Right atrium auricular region (tissue), 2 donors: Measurements from ENCODE around the gene ARMC3. TPM values are rescaled to one million over a fixed set of nuclear protein-coding genes. Genes with fewer than 3 reads are reported as not detected.

Source experiments
- DNase-seq: peaks from one replicate; pipeline ENCODE4 v3.0.0-alpha.2; 2019; ENCODE audit warnings: low spot score
- H3K27ac ChIP-seq, 2 donors: fragments of 200-600 bp; sonication (generic); 1 replicate in 1 of 2; 2 replicates in 1 of 2; pipeline ENCODE4 v1.5.1; 2016 to 2019
- H3K27me3 ChIP-seq, 2 donors: fragments of 200-600 bp; sonication (generic); one replicate each; pipeline versions ENCODE4 v1.5.1 to v1.6.0; 2017 to 2019
- H3K36me3 ChIP-seq: fragments of 200-600 bp; sonication (generic); one replicate; pipeline ENCODE4 v1.5.1; 2016
- H3K4me1 ChIP-seq, 2 donors: fragments of 200-600 bp; sonication (generic); one replicate each; pipeline versions ENCODE4 v1.5.1 to v1.6.0; 2017 to 2019
- H3K4me3 ChIP-seq, 2 donors: fragments of 200-600 bp; sonication (generic); 1 replicate in 1 of 2; 2 replicates in 1 of 2; pipeline ENCODE4 v1.5.1; 2017 to 2019; ENCODE audit warnings: mild to moderate bottlenecking in 1 of 2, moderate library complexity in 1 of 2
- H3K9me3 ChIP-seq, 2 donors: fragments of 200-600 bp; sonication (generic); one replicate each; pipeline ENCODE4 v1.5.1; 2019
- total RNA-seq, 2 donors: library from RNA; depleted of rRNA; stranded (reverse); fragments of >200 nt; gene quantifications; one replicate each; pipeline ENCODE4 v1.1.0, GENCODE V29; 2016
- TF ChIP-seq, protein P1 (sequence below), 2 donors: fragments of 200-600 bp; sonication (generic); IDR thresholded peaks; one replicate each; pipeline ENCODE4 v1.5.1; 2019; ENCODE audit warnings: antibody characterized with exemption in 2 of 2

Gene ARMC3
- total RNA-seq, 2 donors from 2014 or later = not detected

DNA sequence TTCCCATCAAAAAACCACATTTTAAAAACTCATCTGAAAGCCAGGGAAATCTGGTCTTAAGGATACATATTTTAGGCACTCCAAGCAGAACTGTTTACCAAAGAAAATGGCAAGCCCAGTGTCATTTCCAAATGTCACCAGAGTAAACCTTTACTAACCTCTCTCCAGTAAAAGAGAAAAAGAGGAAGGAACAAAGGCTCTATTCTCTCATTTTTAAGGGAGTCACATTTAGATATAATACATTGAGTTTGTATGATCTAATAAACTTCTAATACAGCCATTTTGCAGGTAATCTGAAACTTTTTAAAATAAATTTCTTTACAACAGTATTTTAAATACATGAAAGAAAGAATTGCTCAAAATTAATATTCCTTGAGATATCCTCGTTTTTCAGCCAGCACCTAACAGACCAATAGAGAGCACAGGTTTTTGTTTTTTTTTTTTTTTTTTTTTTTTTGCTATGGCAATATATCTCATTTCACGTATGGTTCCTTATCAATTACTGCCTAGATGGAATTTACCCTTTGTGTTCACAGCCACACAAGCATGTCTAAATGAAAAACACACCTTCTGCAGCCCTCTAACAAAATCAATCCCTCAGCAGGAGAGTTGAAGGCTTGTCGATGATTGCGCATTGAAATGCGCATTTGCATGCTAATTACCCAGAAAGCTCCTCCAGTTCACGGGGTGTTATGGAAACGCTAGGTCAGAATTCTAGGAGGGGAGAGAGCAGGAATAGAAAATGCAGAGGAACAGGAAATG, 127.8 kb downstream of the ARMC3 start:
- Histone ChIP-seq H3K27ac (no peak overlapping the region), H3K4me1 (no peaks in the 10 kb centered on the region), H3K36me3 (no peaks in the 10 kb centered on the region), H3K9me3 (peaks cover 0 to 9% of the 10 kb centered on the region in 2 donors), H3K27me3 (no peaks in the 10 kb centered on the region), H3K4me3 (no peak overlapping the region)
- no peak for DNase-seq
- TF ChIP-seq, protein P1, sequence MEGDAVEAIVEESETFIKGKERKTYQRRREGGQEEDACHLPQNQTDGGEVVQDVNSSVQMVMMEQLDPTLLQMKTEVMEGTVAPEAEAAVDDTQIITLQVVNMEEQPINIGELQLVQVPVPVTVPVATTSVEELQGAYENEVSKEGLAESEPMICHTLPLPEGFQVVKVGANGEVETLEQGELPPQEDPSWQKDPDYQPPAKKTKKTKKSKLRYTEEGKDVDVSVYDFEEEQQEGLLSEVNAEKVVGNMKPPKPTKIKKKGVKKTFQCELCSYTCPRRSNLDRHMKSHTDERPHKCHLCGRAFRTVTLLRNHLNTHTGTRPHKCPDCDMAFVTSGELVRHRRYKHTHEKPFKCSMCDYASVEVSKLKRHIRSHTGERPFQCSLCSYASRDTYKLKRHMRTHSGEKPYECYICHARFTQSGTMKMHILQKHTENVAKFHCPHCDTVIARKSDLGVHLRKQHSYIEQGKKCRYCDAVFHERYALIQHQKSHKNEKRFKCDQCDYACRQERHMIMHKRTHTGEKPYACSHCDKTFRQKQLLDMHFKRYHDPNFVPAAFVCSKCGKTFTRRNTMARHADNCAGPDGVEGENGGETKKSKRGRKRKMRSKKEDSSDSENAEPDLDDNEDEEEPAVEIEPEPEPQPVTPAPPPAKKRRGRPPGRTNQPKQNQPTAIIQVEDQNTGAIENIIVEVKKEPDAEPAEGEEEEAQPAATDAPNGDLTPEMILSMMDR (IDR thresholded peaks at IDR 0.05) = no peak

DNA sequence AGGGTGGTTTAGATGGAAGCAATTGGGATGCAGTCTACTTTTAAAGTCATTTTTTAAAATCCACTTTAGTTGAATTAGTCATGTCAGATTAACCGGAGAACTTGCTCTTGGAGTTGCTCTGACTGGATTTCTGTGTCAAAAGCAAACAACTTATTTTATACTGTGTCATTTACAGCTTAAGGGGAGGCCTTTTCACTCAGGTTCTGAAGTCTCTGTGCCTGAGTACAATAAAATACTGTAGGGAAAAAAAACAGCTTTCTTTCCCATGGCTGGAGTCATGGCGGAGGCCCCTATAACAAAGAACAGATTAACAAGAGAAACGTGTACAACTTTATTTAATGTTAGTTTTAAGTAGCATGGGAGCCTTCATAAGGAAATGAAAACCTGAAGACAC, 128.3 kb downstream of the ARMC3 start:
- Histone ChIP-seq H3K27ac (no peak overlapping the region), H3K27me3 (no peaks in the 10 kb centered on the region), H3K9me3 (peaks cover 0 to 9% of the 10 kb centered on the region in 2 donors), H3K4me3 (no peak overlapping the region), H3K4me1 (no peaks in the 10 kb centered on the region), H3K36me3 (no peaks in the 10 kb centered on the region)
- DNase-seq = no peak
- TF ChIP-seq, protein P1 (IDR thresholded peaks at IDR 0.05) = no peak

DNA sequence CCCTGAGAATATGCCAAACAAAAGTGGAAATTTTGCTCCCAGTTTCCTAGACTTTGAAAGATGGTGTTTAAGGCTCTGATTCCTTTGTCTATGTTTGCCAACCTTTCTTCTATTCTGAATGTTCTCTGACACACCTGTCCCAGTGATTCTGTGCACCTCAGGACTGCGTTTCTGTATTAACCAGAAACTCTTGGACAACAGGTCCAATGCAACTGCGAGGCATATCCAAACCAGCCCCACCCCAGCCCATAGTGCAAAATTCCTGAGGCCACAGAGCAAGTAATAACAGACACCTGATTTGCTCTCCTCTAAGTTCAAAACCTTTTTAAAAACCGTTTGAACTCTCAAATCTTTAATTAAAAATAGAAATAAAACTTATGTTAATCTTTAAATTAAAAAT, 130.5 kb downstream of the ARMC3 start:
- Histone ChIP-seq H3K4me3 (no peak overlapping the region), H3K9me3 (peaks cover 0 to 9% of the 10 kb centered on the region in 2 donors)
- no peak for DNase-seq

DNA sequence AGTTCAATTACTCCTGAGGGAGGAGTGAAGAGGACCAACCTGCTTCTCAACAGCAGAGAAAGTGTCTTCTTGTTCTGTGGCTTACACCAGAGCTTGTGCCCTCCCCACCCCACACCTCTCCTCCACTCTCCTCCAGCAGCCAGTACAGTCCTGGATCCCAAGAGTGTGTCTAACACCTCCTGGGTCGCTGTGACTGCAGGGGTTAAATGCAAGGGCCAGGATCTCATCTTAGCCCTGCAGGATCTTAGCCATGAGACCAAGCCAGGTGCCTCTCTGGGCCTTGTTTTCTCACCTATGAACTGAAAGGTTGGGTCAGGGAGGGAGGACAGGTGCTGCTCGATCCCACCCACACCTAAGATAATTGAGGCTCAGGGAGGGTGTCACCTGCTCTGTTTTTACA, 133.1 kb downstream of the ARMC3 start:
- H3K9me3 ChIP-seq = peaks cover 0 to 9% of the 10 kb centered on the region in 2 donors
- no peak overlapping the region for H3K4me3 ChIP-seq
- no peaks in the 10 kb centered on the region for H3K36me3 ChIP-seq
- H3K4me1 ChIP-seq = peaks cover 0 to 21% of the 10 kb centered on the region in 2 donors
- no peak overlapping the region for H3K27ac ChIP-seq
- H3K27me3 ChIP-seq = no peaks in the 10 kb centered on the region
- TF ChIP-seq, protein P1 (IDR thresholded peaks at IDR 0.05) = no peak
- no peak for DNase-seq

More for the DNA sequence above, 130.5 kb downstream of the ARMC3 start:
- no peaks in the 10 kb centered on the region for H3K36me3 ChIP-seq
- peaks cover 0 to 5% of the 10 kb centered on the region in 2 donors for H3K4me1 ChIP-seq
- TF ChIP-seq, protein P1 (IDR thresholded peaks at IDR 0.05) = no peak
- no peaks in the 10 kb centered on the region for H3K27me3 ChIP-seq
- H3K27ac ChIP-seq = no peak overlapping the region

DNA sequence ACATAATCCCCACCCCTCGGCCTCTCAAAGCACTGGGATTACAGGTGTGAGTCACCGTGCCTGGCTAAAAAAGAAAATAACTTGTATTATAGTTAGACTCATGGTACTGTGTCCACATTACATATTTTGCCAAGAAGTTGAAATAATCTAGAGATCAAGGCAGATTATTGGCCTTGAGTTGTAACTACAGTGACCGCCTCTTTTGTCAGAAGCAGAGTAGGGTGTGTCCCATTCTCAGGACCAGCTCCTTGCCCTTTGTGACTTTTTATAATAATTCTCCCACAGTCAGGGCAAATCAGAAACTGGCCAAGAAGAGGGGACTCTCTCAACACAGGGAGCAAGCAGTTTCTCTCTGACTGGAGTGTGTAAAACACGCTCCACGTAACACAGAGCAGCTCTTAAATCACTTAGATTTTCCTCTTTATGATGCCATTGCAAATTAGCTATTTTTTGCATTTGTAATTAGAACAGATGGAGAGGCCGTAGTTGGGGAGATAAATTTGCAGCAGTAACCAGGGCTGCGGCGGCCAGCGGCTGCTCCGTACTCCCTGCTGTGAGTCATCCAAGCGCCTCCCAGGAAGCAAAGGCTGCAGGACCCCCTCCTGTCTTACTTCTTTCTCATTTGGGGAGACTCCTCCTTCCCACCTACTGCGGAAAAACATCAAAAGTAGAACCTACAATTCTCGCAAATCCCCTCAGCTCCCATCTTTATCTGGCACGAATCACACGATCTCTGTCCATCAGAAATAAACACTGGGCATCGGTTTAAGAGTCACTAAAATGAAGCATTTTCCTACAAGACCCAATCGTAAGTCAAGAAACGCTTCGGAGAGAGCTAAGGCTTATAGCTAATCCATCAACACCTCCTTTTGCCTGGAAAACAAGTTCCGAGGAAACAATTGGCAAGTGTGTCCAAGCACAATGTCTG, 135.5 kb downstream of the ARMC3 start:
- H3K4me3 ChIP-seq = no peak overlapping the region

More for the DNA sequence above, 135.5 kb downstream of the ARMC3 start:
- Histone ChIP-seq H3K36me3 (no peaks in the 10 kb centered on the region), H3K4me1 (peaks cover 0 to 28% of the 10 kb centered on the region in 2 donors), H3K9me3 (peaks cover 0 to 9% of the 10 kb centered on the region in 2 donors), H3K27me3 (no peaks in the 10 kb centered on the region), H3K27ac (no peak overlapping the region)
- TF ChIP-seq, protein P1 (IDR thresholded peaks at IDR 0.05) = no peak
- DNase-seq = no peak
